Measurements from ENCODE around the gene SDCCAG8.

SDCCAG8 gene

GRCh38 chr1:243281672-243282071 lies 25.8 kb downstream of the SDCCAG8 start:
- DNase-seq (ENCODE audit: low spot score), result no peak

GRCh38 chr1:243286409-243287122 lies 30.7 kb downstream of the SDCCAG8 start:
- DNase-seq (ENCODE audit: low spot score), result peak; percentile 47

DNA sequence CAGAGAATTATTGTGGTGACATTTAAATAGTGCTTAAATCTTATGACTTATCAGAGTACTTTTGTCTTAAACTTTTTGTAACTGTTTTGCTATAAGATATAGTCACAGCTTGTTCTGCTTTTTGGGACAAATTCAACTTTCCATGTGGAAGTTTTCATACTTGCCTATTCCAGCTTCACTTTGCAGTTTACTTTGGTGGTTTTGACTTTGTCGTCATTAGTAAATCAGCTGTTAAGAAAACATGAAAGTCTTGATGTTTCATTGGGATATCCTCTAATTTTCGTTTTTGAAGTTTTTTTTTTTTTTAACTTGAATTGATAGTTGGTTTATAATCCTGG lies 31.3 kb downstream of the SDCCAG8 start:
- no peak for DNase-seq (ENCODE audit: low spot score)

GRCh38 chr1:243287652-243288051 lies 31.8 kb downstream of the SDCCAG8 start:
- DNase-seq (ENCODE audit: low spot score), result peak; percentile 83

GRCh38 chr1:243288062-243288461 lies 32.2 kb downstream of the SDCCAG8 start:
- no peak for DNase-seq (ENCODE audit: low spot score)

DNA sequence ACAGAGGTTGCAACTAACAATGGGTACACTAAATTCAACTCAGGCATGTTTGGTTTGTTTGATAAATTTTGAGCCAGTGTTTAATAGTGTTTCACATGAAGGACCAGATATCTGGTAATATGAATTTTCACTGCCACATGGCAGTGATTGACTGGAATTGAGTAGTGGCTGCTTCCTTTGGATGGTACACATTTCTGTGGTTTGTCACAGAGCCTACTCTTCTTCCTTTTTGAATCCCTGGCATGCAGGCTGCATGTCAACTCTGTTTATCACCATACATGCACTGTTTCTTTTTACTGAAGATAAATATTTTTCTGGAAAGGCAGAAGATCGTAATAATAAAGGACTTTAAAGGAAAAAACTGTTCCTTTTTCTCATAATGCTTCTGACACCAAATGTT lies 35.5 kb downstream of the SDCCAG8 start:
- no peak for DNase-seq (ENCODE audit: low spot score)

DNA sequence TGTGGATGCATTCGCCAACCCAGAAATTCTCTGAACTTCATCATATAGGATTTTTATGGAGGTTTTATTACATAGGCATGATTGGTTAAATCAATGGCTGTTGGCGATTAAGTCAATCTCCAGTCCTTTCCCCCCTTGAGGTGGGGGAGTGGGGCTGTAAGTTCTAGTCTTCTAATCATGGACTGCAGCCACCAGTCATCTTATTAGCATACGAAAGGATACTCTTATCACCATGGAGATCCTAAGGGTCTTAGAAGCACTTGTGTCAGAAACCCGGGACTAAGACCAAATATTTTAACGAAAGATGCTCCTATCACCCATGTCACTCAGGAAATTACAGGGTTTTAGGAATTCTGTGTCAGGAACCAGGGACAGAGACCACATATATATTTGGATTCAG lies 36.3 kb downstream of the SDCCAG8 start:
- DNase-seq (ENCODE audit: low spot score), result no peak

GRCh38 chr1:243293941-243294722 lies 38.3 kb downstream of the SDCCAG8 start:
- DNase-seq (ENCODE audit: low spot score), result no peak

- no peak for DNase-seq (ENCODE audit: low spot score)
These were observed 38.9 kb downstream of the SDCCAG8 start for GRCh38 chr1:243294723-243295121.

DNA sequence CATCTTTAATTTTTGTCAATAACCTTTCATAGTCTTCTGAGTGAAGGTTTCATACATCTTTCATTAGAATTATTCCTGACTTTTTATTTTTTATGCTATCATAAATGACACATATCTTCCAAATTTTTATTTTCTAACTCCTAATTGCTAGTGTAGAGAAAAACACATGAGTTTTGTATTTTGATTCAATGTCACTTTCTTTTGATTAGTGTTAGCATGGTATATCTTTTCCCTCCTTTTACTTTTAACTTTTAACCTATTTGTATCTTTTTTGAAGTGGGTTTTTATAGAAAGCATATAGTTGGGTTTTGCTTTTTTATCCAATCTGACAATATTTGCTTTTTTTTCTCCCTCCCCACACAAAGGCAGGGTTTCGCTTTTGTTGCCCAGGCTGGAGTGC lies 43.2 kb downstream of the SDCCAG8 start:
- DNase-seq (ENCODE audit: low spot score), result no peak

DNA sequence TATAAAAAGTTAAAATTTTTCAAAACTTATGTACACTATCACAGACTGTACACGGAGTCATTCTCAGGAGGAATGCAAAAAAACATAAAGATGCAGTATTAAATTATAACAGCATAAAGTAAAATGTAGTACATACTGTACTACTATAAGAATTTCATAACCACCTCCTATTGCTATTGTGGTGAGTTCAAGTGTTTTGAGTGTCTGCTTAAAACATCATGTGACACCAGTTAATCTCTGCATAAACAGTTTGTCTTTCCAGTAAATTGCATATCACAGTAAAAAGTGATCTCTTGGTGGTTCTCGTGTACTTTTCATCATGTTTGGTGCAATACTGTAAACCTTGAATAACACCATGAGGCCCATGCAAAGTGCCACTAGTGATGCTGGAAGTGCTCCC lies 45.2 kb downstream of the SDCCAG8 start:
- DNase-seq (ENCODE audit: low spot score), result no peak

- DNase-seq (ENCODE audit: low spot score), result no peak
These were observed 56.0 kb downstream of the SDCCAG8 start for GRCh38 chr1:243311809-243312208.

- peak; percentile 65 for DNase-seq (ENCODE audit: low spot score)
These were observed 57.3 kb downstream of the SDCCAG8 start for GRCh38 chr1:243312952-243313634.

DNA sequence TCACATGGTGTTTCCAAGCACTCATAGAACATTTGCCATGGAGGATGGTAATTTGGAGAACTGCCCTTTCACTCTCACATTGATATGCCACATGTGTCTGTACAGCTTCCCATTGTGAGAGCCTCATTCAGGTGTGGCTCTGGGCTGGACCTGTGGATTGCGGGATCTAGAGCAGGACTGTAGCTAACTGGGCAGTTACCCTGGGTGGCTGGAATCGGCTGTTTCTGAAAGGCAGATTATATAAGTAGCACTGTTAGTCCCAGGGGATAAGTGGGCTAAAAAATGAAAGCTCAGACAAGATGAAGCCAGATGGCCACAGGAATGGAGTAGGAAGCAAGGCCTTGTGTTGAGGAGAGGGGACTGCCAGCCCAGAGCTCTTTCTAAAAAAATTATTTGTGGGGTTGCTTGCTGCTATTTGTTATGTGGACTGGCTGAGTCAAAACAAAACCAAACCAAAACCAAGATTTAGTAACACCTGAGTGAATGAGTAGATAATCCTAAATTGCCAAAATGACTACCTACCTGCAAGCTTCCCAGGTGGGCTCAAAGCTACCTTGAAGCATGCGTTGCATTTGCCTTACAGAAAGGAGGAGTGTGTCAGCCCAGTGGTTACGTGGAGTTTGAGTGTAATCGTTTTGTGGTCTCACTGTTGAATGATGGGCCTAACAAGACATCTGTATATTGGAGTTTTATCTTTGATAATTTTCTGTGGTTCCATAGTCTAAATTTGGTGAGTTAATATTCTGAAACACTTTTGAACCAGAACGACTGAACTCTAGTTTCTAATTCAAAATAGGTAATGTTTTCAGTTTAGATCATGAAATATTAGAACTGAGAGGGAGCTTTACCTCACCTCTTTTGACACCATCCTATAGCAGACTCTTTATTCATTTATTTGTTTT lies 58.0 kb downstream of the SDCCAG8 start:
- DNase-seq (ENCODE audit: low spot score), result no peak

DNA sequence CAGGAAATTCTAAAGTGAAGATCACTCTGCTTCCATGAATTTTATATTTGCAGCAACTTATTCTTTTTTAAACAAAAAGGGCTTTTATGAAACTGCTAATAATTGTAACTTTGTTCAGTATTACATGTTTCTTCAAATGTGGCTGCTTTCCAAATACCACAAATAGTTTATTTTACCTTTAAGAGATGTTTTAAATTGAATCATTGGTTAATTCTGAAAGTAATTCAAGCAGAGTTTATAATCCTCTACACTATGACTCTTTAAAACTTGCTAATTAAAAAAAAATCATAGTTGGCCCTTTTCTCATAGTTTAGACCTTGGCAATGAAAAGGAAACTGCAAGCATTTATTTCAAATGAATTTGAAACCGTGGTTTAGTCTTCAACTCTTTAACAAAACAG lies 59.6 kb downstream of the SDCCAG8 start:
- no peak for DNase-seq (ENCODE audit: low spot score)

GRCh38 chr1:243315893-243316292 lies 60.1 kb downstream of the SDCCAG8 start:
- no peak for DNase-seq (ENCODE audit: low spot score)

- DNase-seq (ENCODE audit: low spot score), result peak; percentile 97
These were observed 60.6 kb downstream of the SDCCAG8 start for GRCh38 chr1:243316366-243316989.

- no peak for DNase-seq (ENCODE audit: low spot score)
These were observed 64.4 kb downstream of the SDCCAG8 start for GRCh38 chr1:243320224-243320623.

DNA sequence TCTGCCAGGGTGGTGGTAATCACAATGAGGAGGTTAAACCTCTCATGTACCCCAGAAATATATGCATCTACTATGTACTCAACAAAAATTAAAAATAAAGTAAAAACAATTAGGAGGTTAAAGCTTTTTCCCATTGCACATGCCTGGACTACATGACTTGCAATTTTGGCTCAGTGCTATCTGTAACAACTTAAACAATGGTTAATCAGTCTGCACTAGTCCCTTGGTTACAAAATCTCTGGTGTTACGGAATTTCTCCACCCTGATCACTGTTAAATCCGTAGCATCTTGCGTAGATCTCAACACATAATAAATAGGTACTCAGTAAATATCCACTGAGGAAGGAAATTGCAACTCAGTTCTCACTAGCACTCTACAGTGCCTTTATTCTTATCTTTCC lies 66.5 kb downstream of the SDCCAG8 start:
- no peak for DNase-seq (ENCODE audit: low spot score)

GRCh38 chr1:243323491-243323890 lies 67.7 kb downstream of the SDCCAG8 start:
- no peak for DNase-seq (ENCODE audit: low spot score)

GRCh38 chr1:243325305-243325890 lies 69.6 kb downstream of the SDCCAG8 start:
- peak; percentile 77 for DNase-seq (ENCODE audit: low spot score)
